ENCODE measurements around the gene KCNA4. TPM values are rescaled to one million over a fixed set of nuclear protein-coding genes. Genes with fewer than 3 reads are reported as not detected.
"Not testable (repeated sequence)": the region's sequence is repeated elsewhere in the genome, so short reads cannot be mapped to it uniquely, and the experiment has no call there.

Gene KCNA4
- polyA plus RNA-seq (ENCODE audit: insufficient read length in 4 of 4) = 1 to 10 TPM in 1 of 4 donors, under 1 TPM in 3; 0.11 to 2.7 (median 0.76) TPM

DNA sequence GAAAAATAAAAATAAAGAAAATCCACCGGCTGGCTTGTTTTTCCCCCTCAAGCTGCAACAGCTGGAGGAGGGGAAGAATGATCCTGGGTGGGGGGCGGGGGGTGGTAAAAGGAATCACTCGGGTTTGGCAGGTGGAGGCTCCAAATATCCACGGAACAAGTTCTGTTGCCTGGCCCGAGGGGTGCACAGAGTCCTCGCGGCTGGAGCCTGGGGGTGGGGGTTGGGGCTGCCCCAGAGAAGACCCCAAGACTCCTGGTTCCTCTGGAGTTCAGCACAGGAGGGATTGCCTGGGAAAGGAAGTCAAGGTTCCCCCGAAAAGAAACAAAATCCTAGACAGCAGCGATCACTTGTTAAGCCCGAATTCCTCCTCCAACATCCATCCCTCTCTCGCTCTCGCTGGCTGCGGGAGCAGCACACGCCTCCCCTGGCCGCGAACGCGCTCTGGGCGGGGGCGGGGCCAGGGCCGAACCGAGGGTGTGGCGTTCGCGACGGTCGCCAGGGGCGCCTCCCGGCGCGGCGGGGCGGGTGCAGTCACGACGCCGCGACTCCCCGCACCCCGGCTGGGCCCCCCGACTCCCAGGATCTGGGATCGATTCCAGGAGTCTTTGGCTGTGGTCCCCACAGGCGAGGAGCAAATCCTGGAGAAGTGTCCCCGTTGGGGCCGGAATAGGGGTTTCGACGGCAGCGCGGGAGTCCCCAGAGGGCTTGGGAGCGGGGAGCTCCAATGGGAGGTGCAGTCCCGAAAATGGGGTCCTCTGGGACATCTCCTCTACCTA lies at the start of gene KCNA4:
Gene KCNA4 (minus strand): TSS at position 443 of the 776 bp plus-strand sequence. CDS start 4,352 bp downstream, outside the sequence.
- DNase-seq (ENCODE audit: low read depth in 4 of 4, low spot score in 3 of 4) = no peak

DNA sequence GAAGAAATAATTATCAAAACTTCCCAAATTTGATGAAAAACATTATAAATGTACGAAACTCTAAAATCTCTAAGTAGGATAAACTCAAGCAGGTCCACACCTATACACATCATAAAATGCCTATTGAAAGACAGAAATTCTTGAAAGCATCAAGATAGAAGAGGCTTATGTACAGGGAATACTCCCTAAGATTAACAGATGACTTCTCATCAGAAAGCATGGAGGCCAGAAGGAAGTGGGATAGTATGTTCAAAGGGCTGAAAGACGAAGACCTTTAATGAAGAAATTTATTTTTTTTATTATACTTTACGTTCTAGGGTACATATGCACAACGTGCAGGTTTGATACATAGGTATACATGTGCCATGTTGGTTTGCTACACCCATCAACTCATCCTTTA lies 45.3 kb upstream of the KCNA4 start:
- no peak for DNase-seq (ENCODE audit: low read depth in 4 of 4, low spot score in 3 of 4)

DNA sequence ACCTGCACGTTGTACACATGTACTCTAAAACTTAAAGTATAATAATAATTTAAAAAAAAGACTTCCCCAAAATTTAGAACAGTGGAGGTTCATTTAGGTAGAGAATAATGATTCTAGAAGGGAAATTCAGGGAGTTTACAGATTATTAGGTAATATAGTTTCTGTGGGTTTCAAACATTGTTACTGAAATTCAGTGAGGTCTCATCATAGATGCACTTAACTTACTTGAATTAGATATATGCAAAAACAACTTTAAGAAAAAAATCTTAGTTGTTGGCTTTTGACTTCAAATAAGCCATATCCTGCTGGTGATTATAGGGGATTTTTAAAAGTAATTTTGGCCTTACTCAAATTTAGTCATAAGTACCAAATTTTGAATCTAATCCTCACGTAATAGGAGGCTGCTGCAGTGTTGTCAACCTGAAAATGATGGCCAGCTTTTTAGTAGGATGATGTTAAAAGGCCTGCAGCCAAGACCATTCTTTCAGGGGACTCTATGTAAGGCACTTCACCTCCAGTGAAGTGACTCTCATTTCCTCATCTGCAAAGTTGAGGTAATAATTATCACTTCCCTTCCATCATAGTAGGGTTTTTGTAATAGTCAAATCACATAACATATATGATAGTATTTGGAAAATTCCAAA lies 42.5 kb upstream of the KCNA4 start:
- no peak for DNase-seq (ENCODE audit: low read depth in 4 of 4, low spot score in 3 of 4)

DNA sequence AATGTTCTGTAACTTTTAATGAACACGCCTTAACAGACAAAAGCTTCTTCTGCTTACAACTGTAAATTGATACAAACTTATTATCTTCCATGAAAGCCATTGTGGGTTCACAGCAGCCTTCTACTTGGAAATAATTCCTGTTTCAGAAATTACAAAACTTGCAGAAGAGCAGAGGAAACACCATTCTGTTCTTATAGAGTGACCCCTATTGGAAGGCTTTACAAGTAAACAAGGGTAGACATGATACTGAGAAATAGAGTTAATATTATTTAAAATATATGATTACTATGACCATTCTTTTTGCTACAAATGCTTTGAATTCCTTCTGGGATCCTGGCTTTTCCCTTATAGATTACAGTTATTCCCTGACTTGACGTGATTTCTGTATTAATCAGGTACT lies 32.4 kb upstream of the KCNA4 start:
- DNase-seq (ENCODE audit: low read depth in 4 of 4, low spot score in 3 of 4) = no peak

GRCh38 chr11:30046578-30046945 lies 29.7 kb upstream of the KCNA4 start:
- DNase-seq (ENCODE audit: low read depth in 4 of 4, low spot score in 3 of 4) = no peak

DNA sequence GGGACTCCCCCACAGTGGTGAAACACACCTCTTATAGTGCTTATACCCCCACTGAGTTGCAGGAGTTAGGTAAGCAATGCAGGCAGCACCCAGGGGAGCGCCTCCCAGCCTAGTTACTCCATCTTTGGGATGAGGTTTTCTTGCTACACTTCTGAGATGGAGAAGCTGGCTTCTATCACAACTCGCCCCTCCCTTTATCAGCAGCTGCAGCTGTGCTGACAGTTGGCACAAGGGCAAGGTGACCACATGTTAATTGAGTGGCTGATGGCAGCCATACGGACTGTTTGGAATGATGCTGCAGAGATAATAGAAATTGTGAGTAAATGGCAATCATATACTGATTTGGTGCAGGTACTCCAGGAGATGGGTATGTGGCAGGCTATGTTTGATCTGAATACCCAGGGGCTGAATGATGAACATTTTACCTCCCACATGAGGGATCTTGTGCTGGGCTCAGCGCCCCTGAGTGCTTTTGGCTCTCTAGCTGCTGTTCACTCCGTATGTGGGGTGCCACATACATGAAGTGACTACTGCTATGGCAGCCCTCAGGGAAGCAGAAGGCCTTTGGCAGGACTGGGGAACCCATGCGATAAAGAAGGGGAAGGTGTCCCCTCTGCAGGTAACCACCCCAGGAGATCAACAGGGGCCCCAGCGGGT lies 29.2 kb upstream of the KCNA4 start:
- no peak for DNase-seq (ENCODE audit: low read depth in 4 of 4, low spot score in 3 of 4)

DNA sequence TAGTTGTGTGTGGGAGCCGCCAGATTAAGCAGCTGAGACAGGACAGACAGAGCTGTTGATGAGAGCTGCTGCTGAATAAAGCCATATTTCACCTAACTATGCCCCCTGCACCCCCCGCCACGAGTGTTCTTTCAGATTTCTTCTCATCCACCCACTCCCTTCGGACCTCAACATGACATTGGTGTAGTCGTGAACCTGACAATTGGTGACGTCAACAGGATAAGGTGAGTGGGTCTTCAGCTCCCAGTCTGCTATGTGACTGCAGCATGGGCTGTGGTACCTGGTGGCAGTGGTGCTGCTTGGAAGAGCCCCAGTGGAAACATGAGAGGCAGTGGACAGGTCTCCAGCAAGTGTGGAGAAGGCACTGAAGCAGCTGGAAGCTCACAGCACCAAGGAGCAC lies 28.3 kb upstream of the KCNA4 start:
- DNase-seq (ENCODE audit: low read depth in 4 of 4, low spot score in 3 of 4) = no peak

GRCh38 chr11:30041171-30041570 lies 24.3 kb upstream of the KCNA4 start:
- DNase-seq (ENCODE audit: low read depth in 4 of 4, low spot score in 3 of 4) = no peak

DNA sequence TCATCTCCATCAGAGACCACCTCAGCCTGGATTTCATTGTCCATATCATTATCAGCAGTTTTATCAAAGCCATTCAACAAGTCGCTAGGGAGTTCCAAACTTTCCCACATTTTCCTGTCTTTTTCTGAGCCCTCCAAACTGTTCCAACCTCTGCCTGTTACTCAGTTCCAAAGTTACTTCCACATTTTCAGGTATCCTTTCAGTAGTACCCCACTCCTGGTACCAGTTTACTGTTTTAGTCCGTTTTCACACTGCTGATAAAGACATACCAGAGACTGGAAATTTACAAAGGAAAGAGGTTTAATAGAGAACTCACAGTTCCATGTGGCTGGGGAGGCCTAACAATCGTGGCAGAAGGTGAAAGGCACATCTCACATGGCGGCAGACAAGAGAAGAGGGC lies 17.9 kb upstream of the KCNA4 start:
- DNase-seq (ENCODE audit: low read depth in 4 of 4, low spot score in 3 of 4) = not testable (repeated sequence)

- DNase-seq (ENCODE audit: low read depth in 4 of 4, low spot score in 3 of 4) = not testable (repeated sequence)
Measured at GRCh38 chr11:30034166-30034565, 17.3 kb upstream of the KCNA4 start.

GRCh38 chr11:30025396-30026139 lies 8.7 kb upstream of the KCNA4 start:
- DNase-seq (ENCODE audit: low read depth in 4 of 4, low spot score in 3 of 4) = no peak

DNA sequence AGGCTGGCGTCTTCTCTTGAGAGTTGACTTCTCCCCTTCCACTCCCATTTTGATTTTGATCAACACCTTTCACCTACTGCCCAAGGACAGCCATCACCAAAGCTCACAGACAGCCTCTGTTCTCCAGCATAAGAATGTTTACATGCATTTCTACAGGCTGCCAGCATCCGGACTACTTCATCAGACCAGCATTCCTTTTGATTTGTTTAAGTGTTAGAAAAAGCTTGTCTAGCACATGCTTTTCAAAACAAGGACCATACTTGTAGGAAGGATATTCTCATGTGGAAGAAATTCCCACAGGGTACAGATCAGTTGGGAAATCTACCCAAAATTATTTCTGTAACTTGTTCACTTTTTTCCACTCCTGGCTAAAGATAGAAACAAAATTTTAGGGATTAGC lies 6.2 kb upstream of the KCNA4 start:
- DNase-seq (ENCODE audit: low read depth in 4 of 4, low spot score in 3 of 4) = no peak

- DNase-seq (ENCODE audit: low read depth in 4 of 4, low spot score in 3 of 4) = no peak
Measured at GRCh38 chr11:30019481-30019880, 2.7 kb upstream of the KCNA4 start.

GRCh38 chr11:30018495-30018894 lies 1.7 kb upstream of the KCNA4 start:
- DNase-seq (ENCODE audit: low read depth in 4 of 4, low spot score in 3 of 4) = no peak

- DNase-seq (ENCODE audit: low read depth in 4 of 4, low spot score in 3 of 4) = no peak
Measured at GRCh38 chr11:30017445-30017895, 640 bp upstream of the KCNA4 start.

DNA sequence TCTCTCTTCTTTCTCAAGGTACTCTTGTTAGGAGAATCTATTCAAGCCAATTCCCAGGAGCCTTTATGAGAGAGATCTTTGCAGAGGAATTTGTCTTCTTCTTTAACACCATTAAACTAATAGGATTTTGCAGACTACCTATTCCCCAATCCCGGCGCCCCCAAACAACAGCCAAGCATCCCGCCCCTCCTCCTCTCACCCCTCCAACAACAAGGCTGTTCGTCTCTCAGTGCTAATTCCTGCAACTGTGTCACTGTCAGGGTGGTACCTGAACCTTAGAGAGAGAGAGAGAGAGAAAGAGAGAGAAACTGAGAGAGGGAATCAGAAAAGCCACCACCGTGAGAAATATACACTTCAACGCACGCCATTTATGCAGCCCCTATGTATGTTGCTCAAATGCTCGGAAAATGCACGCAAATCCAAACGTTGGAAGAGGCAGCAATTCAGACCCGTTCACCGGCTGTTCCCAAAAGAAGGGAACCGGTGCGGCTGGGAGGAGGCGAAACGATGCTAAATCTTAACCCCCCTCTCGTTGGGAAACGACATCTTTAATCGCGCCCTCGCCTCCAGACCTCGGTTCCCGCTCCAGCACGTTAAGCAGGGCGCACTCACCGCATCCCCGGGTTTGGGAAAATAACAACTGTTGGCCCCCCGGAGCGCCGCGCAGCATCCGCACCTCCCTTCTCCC lies 961 bp downstream of the KCNA4 start:
- no peak for DNase-seq (ENCODE audit: low read depth in 4 of 4, low spot score in 3 of 4)

GRCh38 chr11:30012346-30012745 lies 4.5 kb downstream of the KCNA4 start:
- DNase-seq (ENCODE audit: low read depth in 4 of 4, low spot score in 3 of 4) = no peak

- no peak for DNase-seq (ENCODE audit: low read depth in 4 of 4, low spot score in 3 of 4)
Measured at GRCh38 chr11:30009060-30009459, 7.8 kb downstream of the KCNA4 start.

- DNase-seq (ENCODE audit: low read depth in 4 of 4, low spot score in 3 of 4) = no peak
Measured at GRCh38 chr11:30006876-30007275, 10.0 kb downstream of the KCNA4 start.

- DNase-seq (ENCODE audit: low read depth in 4 of 4, low spot score in 3 of 4) = no peak
Measured at GRCh38 chr11:30002157-30002785, 14.6 kb downstream of the KCNA4 start.
